ENCODE data around the gene CDC20B. TPM values are rescaled to one million over a fixed set of nuclear protein-coding genes. Genes with fewer than 3 reads are reported as not detected.

Gene CDC20B
- total and polyA plus RNA-seq, 2 of the 8 experiments (the other 6 are each of a cell fraction or from before 2014, with no cell fraction given), result 0.06 TPM; not detected in 1

- no peak overlapping the region for H3K4me3 ChIP-seq (ENCODE audit: extremely low read depth in 1 of 4, insufficient read depth in 2 of 4, low read depth in 3 of 4, low read length in 4 of 4)
- H2AK5ac ChIP-seq (ENCODE audit: low read depth, low read length), result no peak overlapping the region
- no peak overlapping the region for H2BK15ac ChIP-seq (ENCODE audit: low read length)
- H3K14ac ChIP-seq (ENCODE audit: insufficient read length), result no peak overlapping the region
- H4K8ac ChIP-seq (ENCODE audit: extremely low read depth, insufficient read depth, low read length), result no peak overlapping the region
- H2AFZ ChIP-seq (ENCODE audit: low read length), result no peak overlapping the region
- H2BK12ac ChIP-seq (ENCODE audit: low read depth, low read length), result no peak overlapping the region
- H3K23ac ChIP-seq (ENCODE audit: insufficient read length), result no peak overlapping the region
- CTCF ChIA-PET (ENCODE audit: partially characterized antibody), result interaction anchor here (0.7 to 3.4 kb wide), 9 partner anchors 9 to 236 kb away, joined by 3 to 13 read pairs (median 6); partner anchors contain the start of gene GPX8
- WGBS, 2 experiments (ENCODE audit: extremely low coverage in 1 of 2, insufficient coverage in 1 of 2, insufficient read length in 1 of 2, insufficient replicate concordance in 2 of 2, low coverage in 1 of 2, low lambda C conversion rate in 2 of 2, missing lambda C conversion rate in 1 of 2), result 85% methylated on average over 9 of the region's 9 CpGs; no CpG with 5 or more reads in 1 of the 2 experiments
- H3K18ac ChIP-seq (ENCODE audit: extremely low read depth, low read length), result no peak overlapping the region
- FAIRE-seq (no peak), DNase-seq (ENCODE audit: low read depth in 1 of 2, low spot score in 2 of 2) (no peak)
- no peaks in the 10 kb centered on the region for H3K79me2 ChIP-seq (ENCODE audit: control insufficient read depth in 1 of 2, insufficient read depth in 2 of 2, low read length in 2 of 2)
- no peaks in the 10 kb centered on the region for H3K4me1 ChIP-seq (replicated peaks in 1 of 4; ENCODE audit: control insufficient read depth in 3 of 4, insufficient read depth in 4 of 4, low read length in 3 of 4)
- POLR2A ChIA-PET (ENCODE audit: partially characterized antibody), result interaction anchor here (1.1 to 1.3 kb wide), 3 partner anchors 19 to 231 kb away, joined by 3 to 6 read pairs (median 3); partner anchors contain the start of gene GPX8
- no peak overlapping the region for H2BK5ac ChIP-seq (ENCODE audit: low read depth, low read length)
- no peaks in the 10 kb centered on the region for H3K27me3 ChIP-seq (replicated peaks in 1 of 4; ENCODE audit: control insufficient read depth in 3 of 4, extremely low read depth in 1 of 4, insufficient read depth in 3 of 4, low read length in 3 of 4)
- H4K91ac ChIP-seq (replicated peaks; ENCODE audit: insufficient read length, low read length), result no peak overlapping the region
- H3K9me3 ChIP-seq (ENCODE audit: insufficient read depth in 2 of 2, low read depth in 1 of 2, low read length in 1 of 2), result no peaks in the 10 kb centered on the region
- H3K79me1 ChIP-seq (ENCODE audit: low read depth, low read length), result no peaks in the 10 kb centered on the region
- no peak overlapping the region for H3K56ac ChIP-seq (replicated peaks; ENCODE audit: insufficient read length, low read depth, low read length)
- no peaks in the 10 kb centered on the region for H3K36me3 ChIP-seq (ENCODE audit: control insufficient read depth in 2 of 4, insufficient read depth in 4 of 4, low read length in 3 of 4)
- H3K4me2 ChIP-seq (ENCODE audit: insufficient read depth in 1 of 2, low read depth in 2 of 2, low read length in 2 of 2), result no peak overlapping the region
- H2BK20ac ChIP-seq (ENCODE audit: low read length), result no peak overlapping the region
- H2BK120ac ChIP-seq (replicated peaks; ENCODE audit: low read depth, low read length), result no peak overlapping the region
- no peak overlapping the region for H3K27ac ChIP-seq (ENCODE audit: low read depth, low read length)
- no peaks in the 10 kb centered on the region for H4K20me1 ChIP-seq (replicated peaks in 1 of 2; ENCODE audit: control insufficient read depth in 1 of 2, insufficient read depth in 2 of 2, low read length in 2 of 2)
- no peak overlapping the region for H3K4ac ChIP-seq (replicated peaks; ENCODE audit: insufficient read length, low read depth, low read length)
- no peak overlapping the region for H3K9ac ChIP-seq (replicated peaks in 1 of 4; ENCODE audit: extremely low read depth in 1 of 4, low read depth in 3 of 4, low read length in 3 of 4)
- H4K5ac ChIP-seq (ENCODE audit: insufficient read length, low read depth, low read length), result no peak overlapping the region
- no peaks in the 10 kb centered on the region for H3K23me2 ChIP-seq (ENCODE audit: low read depth, low read length)
- TF ChIP-seq HDAC6 (IDR thresholded peaks at IDR 0.05; ENCODE audit: low read depth, low read length), result no peak
- TF ChIP-seq GABPA (IDR thresholded peaks at IDR 0.05; ENCODE audit: borderline replicate concordance, insufficient read depth, low read length), result no peak
- TF ChIP-seq BCL11A (IDR thresholded peaks at IDR 0.05; ENCODE audit: low read depth in 2 of 2, low read length in 2 of 2), result no peak
- TF ChIP-seq SP2 (IDR thresholded peaks at IDR 0.05; ENCODE audit: low read length), result no peak
- TF ChIP-seq SP4 (IDR thresholded peaks at IDR 0.05; ENCODE audit: low read length), result no peak
- no peak for TF ChIP-seq SIRT6 (IDR thresholded peaks at IDR 0.05; ENCODE audit: low read length)
- TF ChIP-seq GTF2F1 (IDR thresholded peaks at IDR 0.05; ENCODE audit: borderline replicate concordance, low read depth, low read length), result no peak
- no peak for TF ChIP-seq TAF1 (IDR thresholded peaks at IDR 0.05; ENCODE audit: low read depth, low read length)
Observed at GRCh38 chr5:55140908-55141665, 31.9 kb downstream of the CDC20B start.

Data from H1 (cell line).